Epithelial cell of esophagus (primary cell): ENCODE measurements around the gene TM9SF1.

Experiments
- DNase-seq: peaks from one replicate; pipeline ENCODE4 v3.0.0; 2010; ENCODE audit warnings: low read depth
- H3K4me3 ChIP-seq: 2 replicates; pipeline ENCODE4 v1.5.1; 2011; ENCODE audit warnings: mild to moderate bottlenecking, low read length, control low read depth
- TF ChIP-seq, protein P1 (sequence below): IDR thresholded peaks from 2 replicates; pipeline ENCODE4 v1.5.1; 2011; ENCODE audit warnings: low read depth, mild to moderate bottlenecking, low read length, control low read depth, inconsistent platforms; ENCODE audit not compliant: insufficient read depth; ENCODE audit errors: missing control alignments

Gene TM9SF1

DNA sequence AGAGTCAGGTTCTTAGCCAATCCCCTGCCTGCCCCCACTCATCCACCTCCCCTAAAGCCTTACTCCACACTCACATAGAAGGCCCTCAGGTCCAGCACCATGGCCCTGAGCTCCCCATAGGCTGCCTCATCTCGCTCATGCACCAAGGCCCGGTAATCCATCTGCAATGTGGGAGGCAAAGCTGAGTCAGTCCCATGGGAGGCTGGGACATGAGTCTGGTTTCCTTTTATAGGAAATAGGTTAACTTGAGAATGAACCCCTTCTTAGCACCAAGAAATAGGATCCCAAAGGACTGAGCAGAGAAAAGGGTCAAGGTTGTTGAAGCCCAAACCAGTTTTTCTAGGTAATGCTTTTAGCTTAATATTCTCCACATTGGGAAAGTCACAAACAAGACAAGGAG lies 51.7 kb downstream of the TM9SF1 start:
- H3K4me3 ChIP-seq, result no peak overlapping the region
- TF ChIP-seq, protein P1, sequence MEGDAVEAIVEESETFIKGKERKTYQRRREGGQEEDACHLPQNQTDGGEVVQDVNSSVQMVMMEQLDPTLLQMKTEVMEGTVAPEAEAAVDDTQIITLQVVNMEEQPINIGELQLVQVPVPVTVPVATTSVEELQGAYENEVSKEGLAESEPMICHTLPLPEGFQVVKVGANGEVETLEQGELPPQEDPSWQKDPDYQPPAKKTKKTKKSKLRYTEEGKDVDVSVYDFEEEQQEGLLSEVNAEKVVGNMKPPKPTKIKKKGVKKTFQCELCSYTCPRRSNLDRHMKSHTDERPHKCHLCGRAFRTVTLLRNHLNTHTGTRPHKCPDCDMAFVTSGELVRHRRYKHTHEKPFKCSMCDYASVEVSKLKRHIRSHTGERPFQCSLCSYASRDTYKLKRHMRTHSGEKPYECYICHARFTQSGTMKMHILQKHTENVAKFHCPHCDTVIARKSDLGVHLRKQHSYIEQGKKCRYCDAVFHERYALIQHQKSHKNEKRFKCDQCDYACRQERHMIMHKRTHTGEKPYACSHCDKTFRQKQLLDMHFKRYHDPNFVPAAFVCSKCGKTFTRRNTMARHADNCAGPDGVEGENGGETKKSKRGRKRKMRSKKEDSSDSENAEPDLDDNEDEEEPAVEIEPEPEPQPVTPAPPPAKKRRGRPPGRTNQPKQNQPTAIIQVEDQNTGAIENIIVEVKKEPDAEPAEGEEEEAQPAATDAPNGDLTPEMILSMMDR, result no peak
- DNase-seq, result no peak

DNA sequence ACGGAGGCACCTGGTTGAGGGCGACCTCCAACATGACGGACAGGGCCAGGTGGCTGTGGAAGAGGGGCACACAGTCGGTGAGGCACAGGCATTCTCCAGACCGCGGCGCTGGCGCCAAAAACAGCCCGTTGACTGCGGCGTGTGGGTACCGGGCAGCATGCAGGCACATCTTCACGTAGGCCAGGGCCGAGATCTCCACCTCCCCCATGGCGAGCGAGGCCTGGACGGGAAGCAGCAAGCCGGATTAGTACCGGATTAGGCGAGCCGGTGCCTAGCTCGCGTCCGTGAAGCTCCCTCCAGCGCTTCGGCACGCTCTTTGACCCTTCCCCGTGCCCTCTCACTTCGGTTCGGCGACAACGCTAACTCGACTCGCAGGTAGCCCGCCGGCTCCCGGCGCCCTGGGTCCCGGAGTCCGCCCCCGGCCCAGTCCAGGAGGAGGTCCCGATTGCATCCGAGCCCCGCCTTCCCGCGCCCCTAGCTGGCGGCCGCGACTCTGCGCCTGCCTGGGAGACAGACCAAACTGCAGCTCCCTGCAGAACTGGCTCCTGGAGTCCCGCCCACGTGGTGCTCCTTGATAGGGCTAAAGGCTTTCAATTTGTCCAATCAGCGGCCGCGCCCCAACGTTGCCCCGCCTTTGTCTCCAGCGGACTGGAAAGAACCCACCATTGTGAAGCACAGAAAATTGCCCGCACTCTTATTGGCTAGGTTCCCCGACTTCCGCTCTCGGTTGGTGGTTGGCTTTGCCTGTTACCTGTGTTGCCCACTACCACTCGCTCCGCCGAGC lies 54.0 kb downstream of the TM9SF1 start, which contains the start of gene EMC9:
Gene EMC9 (minus strand): TSS at position 495 of the 784 bp plus-strand sequence. CDS start 287 bp downstream, at position 208.
- peak; percentile 100 for DNase-seq
- TF ChIP-seq, protein P1, result peak; percentile 43

DNA sequence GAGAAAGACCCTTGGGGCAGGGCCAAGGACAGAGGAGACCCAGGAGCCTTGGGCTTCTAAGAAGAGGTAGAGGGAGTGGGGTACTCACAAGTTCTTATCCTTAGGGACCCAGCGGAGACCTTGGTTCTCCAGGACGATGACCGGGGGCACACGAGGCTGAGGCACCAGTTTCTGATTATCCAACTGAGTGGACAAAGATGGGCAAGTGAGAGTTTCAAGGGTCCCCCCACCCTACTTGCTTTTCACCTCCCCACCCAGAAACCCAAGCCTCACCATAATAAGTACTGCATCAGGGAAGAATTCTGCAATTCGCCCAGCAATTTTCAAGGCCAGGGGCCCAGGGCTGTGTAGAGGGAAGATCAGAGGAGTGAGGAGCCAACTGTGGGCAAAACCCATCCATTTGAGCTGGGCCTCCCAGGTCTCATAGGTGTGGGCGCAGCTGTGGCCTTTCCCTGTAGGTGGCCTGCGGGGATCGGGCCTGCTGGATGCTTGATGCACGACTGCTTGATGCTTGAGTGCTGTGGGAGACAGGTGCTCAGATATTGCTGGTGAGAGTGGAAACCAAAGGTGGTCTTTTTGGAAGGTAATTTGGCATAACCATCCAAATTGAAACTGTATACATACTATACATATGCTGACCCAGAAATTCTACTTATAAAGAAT lies 55.8 kb downstream of the TM9SF1 start:
- TF ChIP-seq, protein P1, result no peak
- no peak for DNase-seq
- peak overlapping the region; percentile 1 for H3K4me3 ChIP-seq

More for the DNA sequence above, 54.0 kb downstream of the TM9SF1 start, which contains the start of gene EMC9:
- H3K4me3 ChIP-seq, result peak within 1 kb of the TSS; percentile 91
